Osteoblast (primary cell): ENCODE results near the gene NR2E1. TPM values are rescaled to one million over a fixed set of nuclear protein-coding genes. Genes with fewer than 3 reads are reported as not detected.

ENCODE experiments used
- DNase-seq: peaks from one replicate; pipeline ENCODE4 v3.0.0; 2011; ENCODE audit warnings: low spot score, mixed read lengths; ENCODE audit not compliant: insufficient read length; ENCODE audit errors: missing footprints
- H2AFZ ChIP-seq: 2 replicates; pipeline ENCODE4 v1.6.0; 2011; ENCODE audit warnings: mild to moderate bottlenecking, low read length
- H3K27ac ChIP-seq: 2 replicates; pipeline ENCODE4 v1.5.1; 2011; ENCODE audit warnings: mild to moderate bottlenecking, low read depth, low read length, moderate library complexity
- H3K27me3 ChIP-seq: 2 replicates; pipeline ENCODE4 v1.6.0; 2012; ENCODE audit warnings: mild to moderate bottlenecking, control low read depth, inconsistent platforms, low read length, moderate library complexity; ENCODE audit not compliant: insufficient read depth
- H3K36me3 ChIP-seq: 2 replicates; pipeline ENCODE4 v1.5.1; 2011; ENCODE audit warnings: mild to moderate bottlenecking, low read length, control low read depth, moderate library complexity; ENCODE audit not compliant: insufficient read depth
- H3K4me1 ChIP-seq: 2 replicates; pipeline ENCODE4 v1.5.1; 2011; ENCODE audit warnings: mild to moderate bottlenecking, low read length, control low read depth, moderate library complexity; ENCODE audit not compliant: insufficient read depth
- H3K4me2 ChIP-seq: 2 replicates; pipeline ENCODE4 v1.6.0; 2011; ENCODE audit warnings: mild to moderate bottlenecking, low read length; ENCODE audit not compliant: insufficient read depth
- H3K4me3 ChIP-seq: fragments of 200-600 bp; sonication (generic); 3 replicates; pipeline ENCODE4 v1.5.1; 2012; ENCODE audit warnings: mild to moderate bottlenecking, low read length, inconsistent platforms; ENCODE audit not compliant: insufficient read depth
- H3K79me2 ChIP-seq: 2 replicates; pipeline ENCODE4 v1.6.0; 2012; ENCODE audit warnings: mild to moderate bottlenecking, low read length, control low read depth, inconsistent platforms; ENCODE audit not compliant: insufficient read depth
- H3K9me3 ChIP-seq: 2 replicates; pipeline ENCODE4 v1.5.1; 2011; ENCODE audit warnings: low read depth, low read length, control low read depth
- H4K20me1 ChIP-seq: 2 replicates; pipeline ENCODE4 v1.6.0; 2012; ENCODE audit warnings: mild to moderate bottlenecking, low read length, control low read depth; ENCODE audit not compliant: insufficient read depth
- CTCF ChIP-seq: IDR thresholded peaks from 2 replicates; pipeline ENCODE4 v1.5.1; 2011; ENCODE audit warnings: mild to moderate bottlenecking, low read depth, low read length, moderate library complexity; ENCODE audit errors: extremely low read depth
- total RNA-seq: library from RNA; depleted of rRNA; stranded (reverse); fragments of >200 nt; gene quantifications from 2 replicates; pipeline ENCODE4 v1.2.3, GENCODE V29; 2012

Gene NR2E1
- total RNA-seq, 1 donor, result not detected

- H4K20me1 ChIP-seq, result no peaks in the 10 kb centered on the region
- H3K9me3 ChIP-seq, result no peaks in the 10 kb centered on the region
- no peaks in the 10 kb centered on the region for H3K36me3 ChIP-seq
- H2AFZ ChIP-seq, result peak overlapping the region; percentile 80
- no peak for DNase-seq
- H3K79me2 ChIP-seq, result no peaks in the 10 kb centered on the region
- H3K27ac ChIP-seq, result no peak overlapping the region
- peak overlapping the region; percentile 81 for H3K4me2 ChIP-seq
- TF ChIP-seq CTCF, result no peak
- peaks cover 19% of the 10 kb centered on the region for H3K4me1 ChIP-seq
- peaks cover 85% of the 10 kb centered on the region for H3K27me3 ChIP-seq
- peak overlapping the region; percentile 76 for H3K4me3 ChIP-seq
These were observed 47.5 kb upstream of the NR2E1 start for GRCh38 chr6:108118359-108118724.

DNA sequence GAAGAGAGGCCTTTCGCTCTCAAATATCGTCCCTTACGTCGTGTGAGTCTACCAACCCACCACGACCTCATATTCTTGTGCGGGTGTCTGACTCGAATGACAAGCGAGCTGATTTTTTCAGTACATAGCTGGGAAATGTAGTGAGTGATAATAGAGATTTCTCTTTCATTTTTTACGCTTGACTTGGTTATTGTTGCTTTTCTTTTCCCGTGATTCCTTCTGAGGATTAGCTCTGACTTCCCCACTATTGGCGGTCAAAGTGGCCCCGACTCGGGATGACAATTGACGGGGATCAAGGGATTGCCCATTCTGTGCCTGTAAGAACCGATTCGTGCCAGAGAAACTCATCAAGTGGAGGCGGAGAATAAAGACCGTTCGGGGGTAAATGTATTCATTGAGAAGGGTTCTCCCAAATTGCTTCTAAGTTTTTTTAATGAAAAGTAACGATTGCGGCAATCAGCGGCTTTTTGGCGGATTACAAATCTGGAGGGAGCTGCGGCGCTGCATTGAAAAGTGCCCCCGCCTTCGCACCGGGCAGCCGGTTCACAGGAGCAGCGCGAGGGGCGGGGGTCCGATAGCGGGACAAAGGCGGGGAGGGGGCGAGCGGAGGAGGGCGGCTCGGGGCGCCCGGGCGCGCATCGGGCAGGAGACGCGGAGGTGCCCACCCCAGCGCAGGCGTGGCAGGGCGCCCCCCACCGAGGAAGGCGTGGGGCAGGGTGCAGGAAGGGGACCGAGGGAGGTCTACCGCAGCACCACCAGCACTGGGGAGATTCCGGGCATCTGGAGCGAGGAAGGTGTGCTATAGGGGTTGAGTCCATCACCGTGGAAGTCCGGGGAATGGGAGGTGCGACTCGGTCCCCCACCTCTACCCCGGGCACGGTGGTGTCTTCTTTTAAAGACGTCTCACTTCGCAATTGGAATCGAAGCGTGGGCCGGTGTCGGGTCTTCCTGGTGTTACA, 46.7 kb upstream of the NR2E1 start:
- H3K36me3 ChIP-seq, result no peaks in the 10 kb centered on the region
- peak overlapping the region; percentile 81 for H3K4me2 ChIP-seq
- H3K9me3 ChIP-seq, result no peaks in the 10 kb centered on the region
- H2AFZ ChIP-seq, result peak overlapping the region; percentile 56
- H4K20me1 ChIP-seq, result no peaks in the 10 kb centered on the region
- peaks cover 19% of the 10 kb centered on the region for H3K4me1 ChIP-seq
- DNase-seq, result peak; percentile 93
- H3K79me2 ChIP-seq, result no peaks in the 10 kb centered on the region
- H3K27me3 ChIP-seq, result peaks cover 93% of the 10 kb centered on the region
- no peak overlapping the region for H3K27ac ChIP-seq
- no peak for TF ChIP-seq CTCF
- peak overlapping the region; percentile 64 for H3K4me3 ChIP-seq

GRCh38 chr6:108119769-108120141, 46.1 kb upstream of the NR2E1 start:
- Histone ChIP-seq H2AFZ (no peak overlapping the region), H3K79me2 (no peaks in the 10 kb centered on the region), H3K4me3 (no peak overlapping the region), H3K27me3 (peaks cover 93% of the 10 kb centered on the region), H3K4me1 (peaks cover 19% of the 10 kb centered on the region), H3K9me3 (no peaks in the 10 kb centered on the region), H3K36me3 (no peaks in the 10 kb centered on the region), H4K20me1 (no peaks in the 10 kb centered on the region), H3K27ac (no peak overlapping the region), H3K4me2 (peak overlapping the region; percentile 81)
- DNase-seq, result no peak
- TF ChIP-seq CTCF, result no peak

- TF ChIP-seq CTCF, result no peak
These were observed 45.5 kb upstream of the NR2E1 start for GRCh38 chr6:108120311-108120710.

More at GRCh38 chr6:108120311-108120710, 45.5 kb upstream of the NR2E1 start:
- Histone ChIP-seq H3K27me3 (peaks cover 93% of the 10 kb centered on the region), H3K36me3 (no peaks in the 10 kb centered on the region), H3K4me1 (peaks cover 19% of the 10 kb centered on the region), H3K27ac (no peak overlapping the region), H3K79me2 (no peaks in the 10 kb centered on the region), H2AFZ (no peak overlapping the region), H3K9me3 (no peaks in the 10 kb centered on the region), H3K4me2 (no peak overlapping the region), H4K20me1 (no peaks in the 10 kb centered on the region), H3K4me3 (no peak overlapping the region)
- no peak for DNase-seq
